HG02852 (cell line): ENCODE results near the gene APOBEC4.
A peak's percentile ranks its signal among the peaks of the same experiment; 100 is the strongest.

ENCODE experiments used
- ATAC-seq: cut with Tn5 transposase; IDR thresholded peaks from one replicate; pipeline ENCODE4 v1.9.1; 2021; ENCODE audit warnings: mild to moderate bottlenecking, moderate library complexity; ENCODE audit not compliant: unreplicated experiment

The APOBEC4 gene

GRCh38 chr1:183675381-183675780 is 22.3 kb upstream of the APOBEC4 start:
- ATAC-seq = no peak

DNA sequence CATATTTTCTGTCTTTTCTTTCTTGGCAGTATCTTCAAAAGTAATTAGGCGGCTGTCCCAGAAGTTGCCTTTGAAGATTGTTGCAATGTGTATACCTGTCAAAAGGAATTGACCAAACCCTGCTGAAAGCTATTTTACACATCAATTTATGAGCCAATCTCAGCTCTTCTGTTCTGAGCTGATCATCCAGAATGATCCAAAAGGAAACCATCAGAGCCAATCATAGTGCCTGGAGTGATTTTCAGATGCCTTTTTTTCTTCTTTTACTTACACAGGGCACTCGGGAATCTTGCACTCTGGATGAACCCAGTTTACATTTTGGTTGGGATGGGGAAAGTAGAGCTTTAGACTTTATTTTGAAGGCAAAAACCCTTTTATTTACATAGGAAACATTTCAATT is 21.8 kb upstream of the APOBEC4 start:
- ATAC-seq = no peak

- ATAC-seq = no peak
These were observed 21.2 kb upstream of the APOBEC4 start for GRCh38 chr1:183674339-183674738.

GRCh38 chr1:183673605-183674323 is 20.6 kb upstream of the APOBEC4 start:
- no peak for ATAC-seq

DNA sequence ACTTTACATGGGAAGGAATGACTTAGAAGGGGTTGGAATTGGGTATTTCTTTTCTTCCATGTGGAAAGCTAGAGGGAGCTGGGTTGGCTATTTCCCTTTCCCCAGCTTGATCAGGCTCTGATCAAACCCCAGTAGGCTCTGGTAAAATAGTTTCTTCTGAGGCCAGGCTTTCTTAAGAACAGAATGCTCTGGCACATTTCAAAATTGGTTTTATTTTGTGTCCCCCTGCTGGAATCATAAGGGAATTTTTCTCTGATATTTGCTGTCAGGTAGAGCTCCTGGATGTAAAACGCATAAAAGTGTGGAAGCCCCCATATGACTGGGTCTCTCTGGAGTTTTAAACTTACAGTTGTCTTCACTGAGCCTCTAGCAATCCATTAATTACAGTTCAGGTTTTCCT is 17.1 kb upstream of the APOBEC4 start:
- no peak for ATAC-seq

DNA sequence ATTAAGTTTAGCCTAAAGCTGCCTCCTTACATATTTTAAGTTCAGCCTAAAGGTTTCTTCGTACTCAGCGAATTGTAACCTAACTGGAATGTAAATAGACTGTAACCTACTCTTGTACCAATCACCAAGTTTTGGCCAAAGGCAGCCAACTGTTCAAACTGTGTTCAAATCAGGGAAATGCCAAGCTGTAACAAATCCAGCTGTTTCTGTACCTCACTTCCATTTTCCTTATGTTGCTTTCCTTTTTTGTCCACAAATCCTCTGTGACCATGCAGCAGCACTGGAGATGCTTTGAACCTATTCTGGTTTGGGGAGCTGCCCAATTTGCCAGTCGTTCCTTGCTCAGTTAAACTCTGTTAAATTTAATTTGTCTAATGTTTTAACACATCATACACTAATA is 3.2 kb upstream of the APOBEC4 start:
- ATAC-seq = no peak

GRCh38 chr1:183655562-183656075 is 2.5 kb upstream of the APOBEC4 start:
- ATAC-seq = peak; percentile 55

GRCh38 chr1:183654706-183655105 is 1.6 kb upstream of the APOBEC4 start:
- ATAC-seq = no peak

DNA sequence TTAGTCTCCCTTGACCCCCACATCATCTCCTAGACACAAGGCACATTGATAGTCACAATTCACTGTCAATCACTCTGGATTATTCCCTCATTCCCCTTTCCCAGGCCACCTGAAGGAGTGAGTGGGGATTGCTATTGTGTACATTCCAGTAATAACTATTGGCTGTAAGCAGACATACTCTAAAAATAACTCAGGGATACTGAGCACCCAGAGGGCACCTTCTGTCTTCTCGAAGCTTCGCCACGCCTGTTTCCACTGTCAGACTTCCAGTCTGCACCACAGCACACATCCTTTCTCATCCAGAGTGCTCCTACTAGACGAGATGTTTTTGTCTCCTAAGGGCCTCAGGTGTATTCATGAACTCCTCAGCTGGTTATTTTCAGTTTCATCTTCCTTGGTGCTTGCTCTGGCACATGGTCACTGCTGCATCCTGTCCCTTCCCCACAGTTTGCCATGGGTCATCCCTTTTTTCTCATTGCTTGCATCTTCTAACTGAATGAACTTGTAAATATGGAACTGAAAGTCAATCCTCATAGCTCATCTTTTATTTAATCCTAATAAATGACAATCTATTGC is 848 bp upstream of the APOBEC4 start:
- no peak for ATAC-seq

- no peak for ATAC-seq
These were observed 312 bp upstream of the APOBEC4 start for GRCh38 chr1:183653462-183653794.

DNA sequence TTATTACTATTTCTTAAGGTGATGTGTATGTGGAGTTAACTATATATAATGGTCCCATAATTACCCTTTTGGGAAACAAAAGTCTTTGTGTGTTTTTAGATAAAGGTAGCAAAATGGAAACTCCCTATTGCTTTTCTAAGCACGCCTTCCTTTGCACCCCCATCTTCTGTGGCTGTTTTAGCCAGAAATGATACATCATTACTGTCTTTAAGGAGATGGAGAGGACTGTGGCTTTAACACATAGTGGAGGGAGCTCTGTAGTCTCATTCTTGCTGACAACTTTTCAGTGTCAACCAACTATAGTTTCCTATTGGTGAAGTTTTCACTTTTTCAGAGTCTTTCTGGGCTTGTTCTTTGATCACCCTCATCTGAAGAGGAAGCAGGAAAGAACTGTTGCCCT is 1.0 kb downstream of the APOBEC4 start:
- peak; percentile 56 for ATAC-seq

DNA sequence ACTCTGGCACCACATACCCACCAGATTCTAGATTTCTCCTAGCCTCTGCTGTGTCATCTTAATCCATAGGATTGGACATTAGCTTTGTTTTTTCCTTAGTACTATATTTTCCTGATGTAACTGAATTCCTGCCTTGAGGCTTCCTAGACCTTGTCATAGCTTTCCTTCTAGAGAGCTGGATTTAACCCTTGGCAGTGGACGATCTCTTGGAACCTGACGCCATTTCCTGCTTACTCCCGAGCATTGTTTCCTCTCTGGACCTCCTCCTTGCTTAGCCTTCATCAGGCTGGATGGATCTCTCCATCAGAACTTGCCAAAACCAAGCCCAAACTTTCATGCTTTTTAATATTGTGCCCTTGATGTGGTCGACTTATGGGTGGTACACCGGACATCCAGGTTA is 1.5 kb downstream of the APOBEC4 start:
- ATAC-seq = no peak

GRCh38 chr1:183648042-183648441 is 5.1 kb downstream of the APOBEC4 start:
- ATAC-seq = no peak

- ATAC-seq = no peak
These were observed 6.3 kb downstream of the APOBEC4 start for GRCh38 chr1:183646776-183647175.

GRCh38 chr1:183645531-183645930 is 7.6 kb downstream of the APOBEC4 start:
- no peak for ATAC-seq

GRCh38 chr1:183642166-183642565 is 10.9 kb downstream of the APOBEC4 start:
- no peak for ATAC-seq

DNA sequence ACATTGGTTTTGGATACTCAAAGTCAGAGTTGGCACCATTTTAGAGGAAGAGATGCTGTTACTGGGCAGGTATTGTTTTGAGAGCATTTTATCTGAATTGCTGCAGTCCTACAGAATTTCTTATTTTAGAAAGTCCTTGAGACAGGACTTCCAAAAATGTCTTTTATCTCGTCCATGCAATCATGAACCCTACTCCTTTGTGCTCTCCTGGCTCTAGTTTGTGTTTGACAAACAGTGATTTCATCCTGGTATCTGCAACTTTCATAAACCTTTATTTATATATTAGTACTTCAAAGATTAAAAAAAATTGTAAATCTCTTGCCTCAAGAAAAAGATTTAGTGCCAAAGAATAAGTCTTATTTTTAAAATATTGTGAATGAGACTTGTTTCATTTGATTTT is 12.9 kb downstream of the APOBEC4 start:
- ATAC-seq = no peak

DNA sequence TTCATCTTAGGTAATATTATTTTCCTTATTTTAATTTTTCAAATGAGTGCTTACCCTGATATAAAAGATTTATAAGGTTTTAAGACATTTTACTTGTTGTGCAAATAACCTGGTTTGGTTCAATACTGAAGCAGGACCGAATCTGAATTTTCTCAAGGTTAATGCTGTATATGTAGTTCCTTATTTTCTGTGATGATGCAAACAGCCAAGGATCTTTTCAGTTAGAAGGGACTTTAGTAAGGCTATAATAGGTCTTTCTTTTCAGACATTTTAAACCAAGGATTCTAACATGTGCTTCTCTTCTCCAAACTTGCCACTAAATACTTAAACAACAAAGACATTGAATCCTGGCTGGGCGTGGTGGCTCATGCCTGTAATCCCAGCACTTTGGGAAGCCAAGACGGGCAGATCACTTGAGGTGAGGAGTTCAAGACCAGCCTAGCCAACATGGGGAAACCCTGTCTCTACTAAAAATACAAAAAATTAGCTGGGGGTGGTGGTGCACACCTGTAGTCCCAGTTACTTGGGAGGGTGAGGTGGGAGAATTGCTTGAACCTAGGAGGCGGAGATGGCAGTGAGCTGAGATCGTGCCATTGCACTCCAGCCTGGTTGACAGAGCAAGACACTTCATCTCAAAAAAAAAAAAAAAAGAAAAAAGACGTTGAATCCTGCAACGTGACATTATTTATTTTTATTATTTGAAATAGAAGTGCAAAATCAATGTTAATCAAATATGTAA is 14.3 kb downstream of the APOBEC4 start:
- ATAC-seq = no peak

DNA sequence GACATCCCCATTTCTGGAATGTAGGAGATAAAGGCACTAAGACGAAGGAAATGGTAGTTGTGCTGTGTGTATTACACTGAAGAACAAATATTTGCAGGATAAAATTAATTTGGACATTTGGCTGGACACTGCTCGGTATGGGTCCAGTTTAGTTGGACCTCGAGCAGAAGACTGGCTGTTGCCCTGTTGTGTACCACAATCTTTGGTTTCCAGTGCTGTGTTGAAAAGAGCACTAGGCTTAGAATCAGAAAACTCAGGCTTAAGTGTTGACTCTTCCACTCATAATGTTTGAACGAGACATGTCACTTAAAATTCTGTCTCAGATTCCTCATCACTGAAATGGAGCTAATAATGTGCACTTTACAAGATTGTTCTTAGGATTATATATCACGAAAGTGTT is 16.3 kb downstream of the APOBEC4 start:
- ATAC-seq = no peak

GRCh38 chr1:183636334-183636682 is 16.8 kb downstream of the APOBEC4 start:
- no peak for ATAC-seq

- ATAC-seq = peak; percentile 77
These were observed 17.3 kb downstream of the APOBEC4 start, which contains the start of gene ARPC5 for GRCh38 chr1:183635606-183636333. ARPC5 (minus strand) TSS chr1:183635783; CDS start chr1:183635659, 124 bp downstream.
